ENCODE results near the gene GRIA1. TPM values are rescaled to one million over a fixed set of nuclear protein-coding genes. Genes with fewer than 3 reads are reported as not detected.

The GRIA1 gene
- total and polyA plus RNA-seq, 2 of the 13 experiments (the other 11 are each of a cell fraction or from before 2014, with no cell fraction given) = not detected

DNA sequence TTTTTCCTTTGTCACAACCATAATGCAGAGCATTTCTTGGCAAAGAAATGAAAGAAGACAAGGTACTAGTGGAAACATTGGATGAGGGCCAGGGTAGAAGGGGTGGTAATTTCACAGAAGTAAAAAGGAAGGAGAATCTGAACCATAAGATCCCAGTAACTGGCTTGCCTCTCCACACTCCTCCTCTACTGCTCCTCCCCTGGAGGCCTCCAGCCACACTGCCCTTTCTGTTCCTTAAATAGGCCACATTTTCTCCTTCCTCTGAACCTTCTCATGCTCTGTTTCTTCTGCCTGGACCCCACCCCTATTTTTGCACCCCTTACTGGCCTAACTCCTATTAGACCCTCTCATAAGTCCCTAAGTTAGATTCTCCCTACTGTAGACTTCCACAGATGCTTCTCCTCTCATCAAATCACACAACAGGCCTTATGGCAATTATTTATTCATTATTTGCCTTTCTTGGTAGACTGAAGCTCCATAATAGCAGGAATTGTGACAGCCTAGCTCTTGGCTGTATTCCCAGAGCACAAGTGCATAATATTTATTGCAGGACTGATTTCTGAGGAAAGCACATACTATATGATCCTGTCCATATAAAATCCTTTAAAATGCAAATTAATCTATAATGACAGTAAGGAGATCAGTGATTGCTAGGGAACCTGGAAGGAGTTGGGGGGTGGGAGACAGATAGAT is 31.3 kb upstream of the GRIA1 start:
- TF ChIP-seq ZFX (CRISPR knock-in tag; IDR thresholded peaks at IDR 0.05; ENCODE audit: low read depth) (no peak), KAT7 (CRISPR knock-in tag; IDR thresholded peaks at IDR 0.05; ENCODE audit: borderline replicate concordance) (no peak), SOX5 (CRISPR knock-in tag; IDR thresholded peaks at IDR 0.05; ENCODE audit: borderline replicate concordance) (no peak), NCOA5 (CRISPR knock-in tag; IDR thresholded peaks at IDR 0.05) (no peak), RFX3 (CRISPR knock-in tag; IDR thresholded peaks at IDR 0.05) (no peak), MIER2 (CRISPR knock-in tag; IDR thresholded peaks at IDR 0.05) (no peak), ZNF674 (CRISPR knock-in tag; IDR thresholded peaks at IDR 0.05; ENCODE audit: low read depth) (no peak), GPN1 (CRISPR knock-in tag; IDR thresholded peaks at IDR 0.05; ENCODE audit: borderline replicate concordance) (no peak)
- TF ChIP-seq, protein P1, sequence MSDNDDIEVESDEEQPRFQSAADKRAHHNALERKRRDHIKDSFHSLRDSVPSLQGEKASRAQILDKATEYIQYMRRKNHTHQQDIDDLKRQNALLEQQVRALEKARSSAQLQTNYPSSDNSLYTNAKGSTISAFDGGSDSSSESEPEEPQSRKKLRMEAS (IDR thresholded peaks at IDR 0.05) = no peak
- H3K79me2 ChIP-seq (ENCODE audit: insufficient read depth, low read length) = no peaks in the 10 kb centered on the region
- no peak overlapping the region for H2AFZ ChIP-seq (ENCODE audit: low read length)
- CTCF ChIA-PET (ENCODE audit: low intra/inter-chr PET ratio, low total read pairs) = no interaction called here
- intact Hi-C loops (cut with micrococcal nuclease; ENCODE audit: unreplicated experiment) (no loop called here), in situ Hi-C loops (cut with HindIII; ENCODE audit: extremely low pct_ligation_motif_present, low pct_unique_long_range_greater_than_20kb) (no loop called here)
- ATAC-seq = no peak
- no peaks in the 10 kb centered on the region for H3K4me1 ChIP-seq (ENCODE audit: insufficient read depth, low read length)
- no peak for FAIRE-seq
- H3K27ac ChIP-seq (ENCODE audit: extremely low read length, insufficient read depth, low read length) = no peak overlapping the region
- H3K9ac ChIP-seq (ENCODE audit: insufficient read depth, low read depth, low read length) = no peak overlapping the region
- H4K20me1 ChIP-seq (ENCODE audit: insufficient read depth, low read length) = no peaks in the 10 kb centered on the region
- H3K36me3 ChIP-seq (replicated peaks in 1 of 2; ENCODE audit: control insufficient read depth in 1 of 2, insufficient read depth in 2 of 2, low read length in 2 of 2) = no peaks in the 10 kb centered on the region
- POLR2A ChIA-PET = no interaction called here
- no peak overlapping the region for H3K4me3 ChIP-seq (replicated peaks in 1 of 3; ENCODE audit: insufficient read depth in 1 of 3, low read depth in 2 of 3, low read length in 3 of 3)
- H3K4me2 ChIP-seq (ENCODE audit: low read depth, low read length) = no peak overlapping the region
- H3K9me3 ChIP-seq (ENCODE audit: low read length) = no peaks in the 10 kb centered on the region
- no TSS peak for BruUV-seq (replicated peaks)
- DNase-seq (ENCODE audit: low spot score) = no peak
- H3K27me3 ChIP-seq (ENCODE audit: control insufficient read depth in 1 of 2, insufficient read depth in 2 of 2, low read length in 2 of 2) = no peaks in the 10 kb centered on the region

DNA sequence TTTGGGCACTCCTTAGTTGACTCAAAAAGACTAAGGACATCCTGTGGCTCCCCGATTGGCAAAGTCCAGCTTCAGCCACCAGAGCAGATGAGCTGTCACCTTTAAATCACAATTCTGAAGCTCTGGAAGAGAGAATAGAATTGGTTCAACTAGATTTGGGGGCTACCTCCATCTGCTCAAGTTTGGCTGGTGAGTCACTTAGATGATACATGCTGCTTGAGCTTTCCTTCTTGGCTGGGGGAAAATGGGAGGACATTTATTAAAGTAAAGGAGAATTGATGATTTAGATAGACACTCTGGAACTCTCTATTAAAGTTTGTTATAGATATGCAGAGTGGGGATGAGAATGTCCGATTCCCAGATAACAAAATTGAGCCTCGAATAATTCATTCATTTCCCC is 30.0 kb upstream of the GRIA1 start:
- Histone ChIP-seq H2AFZ (ENCODE audit: low read length) (no peak overlapping the region), H3K9me3 (ENCODE audit: low read length) (no peaks in the 10 kb centered on the region), H3K4me3 (replicated peaks in 1 of 3; ENCODE audit: insufficient read depth in 1 of 3, low read depth in 2 of 3, low read length in 3 of 3) (no peak overlapping the region), H3K27ac (ENCODE audit: extremely low read length, insufficient read depth, low read length) (no peak overlapping the region), H4K20me1 (ENCODE audit: insufficient read depth, low read length) (no peaks in the 10 kb centered on the region), H3K4me2 (ENCODE audit: low read depth, low read length) (no peak overlapping the region), H3K9ac (ENCODE audit: insufficient read depth, low read depth, low read length) (no peak overlapping the region), H3K36me3 (replicated peaks in 1 of 2; ENCODE audit: control insufficient read depth in 1 of 2, insufficient read depth in 2 of 2, low read length in 2 of 2) (no peaks in the 10 kb centered on the region), H3K79me2 (ENCODE audit: insufficient read depth, low read length) (no peaks in the 10 kb centered on the region), H3K4me1 (ENCODE audit: insufficient read depth, low read length) (no peaks in the 10 kb centered on the region), H3K27me3 (ENCODE audit: control insufficient read depth in 1 of 2, insufficient read depth in 2 of 2, low read length in 2 of 2) (no peaks in the 10 kb centered on the region)
- no peak for ATAC-seq
- no peak for DNase-seq (ENCODE audit: low spot score)
- intact Hi-C loops (cut with micrococcal nuclease; ENCODE audit: unreplicated experiment) (no loop called here), in situ Hi-C loops (cut with HindIII; ENCODE audit: extremely low pct_ligation_motif_present, low pct_unique_long_range_greater_than_20kb) (no loop called here)
- FAIRE-seq = no peak
- ChIA-PET POLR2A (no interaction called here), CTCF (ENCODE audit: low intra/inter-chr PET ratio, low total read pairs) (no interaction called here)
- WGBS (ENCODE audit: low lambda C conversion rate) = 2% methylated on average over 3 of the region's 3 CpGs
- BruUV-seq (replicated peaks) = no TSS peak
- no peak for TF ChIP-seq FOXK1 (CRISPR knock-in tag; IDR thresholded peaks at IDR 0.05; ENCODE audit: borderline replicate concordance, low read depth)
- TF ChIP-seq, protein P2, sequence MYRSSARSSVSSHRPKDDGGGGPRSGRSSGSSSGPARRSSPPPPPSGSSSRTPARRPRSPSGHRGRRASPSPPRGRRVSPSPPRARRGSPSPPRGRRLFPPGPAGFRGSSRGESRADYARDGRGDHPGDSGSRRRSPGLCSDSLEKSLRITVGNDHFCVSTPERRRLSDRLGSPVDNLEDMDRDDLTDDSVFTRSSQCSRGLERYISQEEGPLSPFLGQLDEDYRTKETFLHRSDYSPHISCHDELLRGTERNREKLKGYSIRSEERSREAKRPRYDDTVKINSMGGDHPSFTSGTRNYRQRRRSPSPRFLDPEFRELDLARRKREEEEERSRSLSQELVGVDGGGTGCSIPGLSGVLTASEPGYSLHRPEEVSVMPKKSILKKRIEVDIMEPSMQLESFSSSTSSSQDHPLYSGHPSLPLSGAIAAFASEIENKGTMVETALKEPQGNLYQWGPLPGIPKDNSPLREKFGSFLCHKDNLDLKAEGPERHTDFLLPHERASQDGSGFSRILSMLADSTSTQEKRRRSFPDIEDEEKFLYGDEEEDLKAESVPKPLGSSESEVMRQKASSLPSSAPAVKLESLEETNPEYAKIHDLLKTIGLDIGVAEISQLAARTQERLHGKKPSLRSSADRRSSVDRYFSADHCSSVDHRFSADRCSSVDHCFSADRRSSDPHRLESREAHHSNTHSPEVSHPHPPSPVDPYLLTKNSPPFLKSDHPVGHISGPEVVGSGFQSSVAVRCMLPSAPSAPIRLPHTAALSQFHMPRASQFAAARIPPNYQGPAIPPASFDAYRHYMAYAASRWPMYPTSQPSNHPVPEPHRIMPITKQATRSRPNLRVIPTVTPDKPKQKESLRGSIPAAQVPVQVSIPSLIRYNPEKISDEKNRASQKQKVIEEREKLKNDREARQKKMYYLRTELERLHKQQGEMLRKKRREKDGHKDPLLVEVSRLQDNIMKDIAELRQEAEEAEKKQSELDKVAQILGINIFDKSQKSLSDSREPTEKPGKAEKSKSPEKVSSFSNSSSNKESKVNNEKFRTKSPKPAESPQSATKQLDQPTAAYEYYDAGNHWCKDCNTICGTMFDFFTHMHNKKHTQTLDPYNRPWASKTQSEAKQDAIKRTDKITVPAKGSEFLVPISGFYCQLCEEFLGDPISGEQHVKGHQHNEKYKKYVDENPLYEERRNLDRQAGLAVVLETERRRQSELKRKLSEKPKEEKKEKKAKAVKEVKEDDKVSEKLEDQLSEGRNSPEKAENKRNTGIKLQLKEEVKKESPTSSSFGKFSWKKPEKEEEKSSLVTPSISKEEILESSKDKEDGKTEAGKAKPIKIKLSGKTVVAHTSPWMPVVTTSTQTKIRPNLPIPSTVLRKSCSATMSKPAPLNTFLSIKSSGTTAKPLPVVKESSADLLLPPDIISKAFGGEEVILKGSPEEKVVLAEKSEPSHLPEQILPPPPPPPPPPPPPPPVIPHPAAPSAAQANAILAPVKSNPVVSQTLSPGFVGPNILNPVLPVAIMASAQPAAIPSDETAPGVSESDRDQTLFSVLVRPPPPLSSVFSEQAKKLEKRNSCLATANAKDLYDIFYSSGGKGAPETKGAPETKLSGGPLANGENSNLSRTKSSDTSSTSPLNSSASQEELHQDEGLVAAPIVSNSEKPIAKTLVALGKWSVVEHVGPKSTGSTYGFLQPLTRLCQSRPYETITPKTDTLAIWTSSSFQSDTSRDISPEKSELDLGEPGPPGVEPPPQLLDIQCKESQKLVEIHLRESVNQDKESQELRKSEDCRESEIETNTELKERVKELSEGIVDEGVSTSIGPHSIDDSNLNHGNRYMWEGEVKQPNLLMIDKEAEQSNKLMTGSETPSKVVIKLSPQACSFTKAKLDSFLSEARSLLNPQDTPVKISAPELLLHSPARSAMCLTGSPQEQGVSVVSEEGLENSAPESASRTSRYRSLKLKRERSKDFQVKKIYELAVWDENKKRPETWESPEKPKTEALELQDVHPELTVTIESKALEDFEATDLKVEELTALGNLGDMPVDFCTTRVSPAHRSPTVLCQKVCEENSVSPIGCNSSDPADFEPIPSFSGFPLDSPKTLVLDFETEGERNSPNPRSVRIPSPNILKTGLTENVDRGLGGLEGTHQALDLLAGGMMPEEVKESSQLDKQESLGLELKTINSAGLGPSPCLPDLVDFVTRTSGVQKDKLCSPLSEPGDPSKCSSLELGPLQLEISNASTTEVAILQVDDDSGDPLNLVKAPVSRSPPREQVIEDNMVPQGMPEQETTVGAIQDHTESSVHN (CRISPR knock-in tag; IDR thresholded peaks at IDR 0.05) = no peak
- TF ChIP-seq ARNT (IDR thresholded peaks at IDR 0.05) = no peak
